Measurements from ENCODE around the gene PTPRC.

The PTPRC gene

DNA sequence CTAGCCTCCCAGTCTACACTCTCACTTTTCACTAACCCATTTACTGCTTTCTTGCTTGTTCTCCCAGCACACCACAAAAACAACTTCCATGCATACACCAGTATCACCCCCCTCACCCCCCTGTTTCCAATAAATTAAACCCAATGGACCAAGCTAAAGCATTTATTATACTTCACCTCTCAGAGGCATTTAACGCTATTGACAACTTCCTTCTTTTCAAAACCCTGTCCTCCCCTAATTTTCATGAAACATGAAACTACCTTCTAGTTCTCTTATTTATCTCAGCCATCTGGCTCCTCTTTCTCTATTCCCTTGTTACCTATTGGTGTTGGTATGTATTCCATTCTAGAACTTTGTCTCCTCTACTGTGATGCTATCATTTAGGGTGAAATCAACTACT is 32.3 kb downstream of the PTPRC start:
- ChIA-PET CTCF (interaction anchor here (0.7 kb wide), 1 partner anchor 527 kb away, joined by 4 read pairs; no protein-coding TSS in a partner anchor), POLR2A (no interaction called here)
- DNase-seq (ENCODE audit: extremely low spot score), result no peak
- no peak for TF ChIP-seq L3MBTL2 (conservative IDR thresholded peaks at IDR 0.05)
- TF ChIP-seq NFRKB (IDR thresholded peaks at IDR 0.05), result no peak
- no peak for TF ChIP-seq ELF4 (IDR thresholded peaks at IDR 0.05)
- no peak for TF ChIP-seq HDGF (IDR thresholded peaks at IDR 0.05; ENCODE audit: borderline replicate concordance)
- no peak for TF ChIP-seq FOXM1 (IDR thresholded peaks at IDR 0.05; ENCODE audit: borderline replicate concordance)
- TF ChIP-seq BHLHE40 (IDR thresholded peaks at IDR 0.05; ENCODE audit: borderline replicate concordance), result no peak

GRCh38 chr1:198672124-198672523 is 33.3 kb downstream of the PTPRC start:
- ChIA-PET POLR2A (no interaction called here), CTCF (no interaction called here)
- TF ChIP-seq ARNT (IDR thresholded peaks at IDR 0.05) (no peak), NFRKB (IDR thresholded peaks at IDR 0.05) (no peak), SUZ12 (IDR thresholded peaks at IDR 0.05) (no peak), TARDBP (IDR thresholded peaks at IDR 0.05) (no peak), ZNF384 (IDR thresholded peaks at IDR 0.05) (no peak), CTBP1 (IDR thresholded peaks at IDR 0.05; ENCODE audit: borderline replicate concordance) (no peak), ELF4 (IDR thresholded peaks at IDR 0.05) (no peak), FOXM1 (IDR thresholded peaks at IDR 0.05; ENCODE audit: borderline replicate concordance) (no peak), FOXK2 (IDR thresholded peaks at IDR 0.05) (no peak), HDGF (IDR thresholded peaks at IDR 0.05; ENCODE audit: borderline replicate concordance) (no peak), FOXA1 (IDR thresholded peaks at IDR 0.05) (no peak), BHLHE40 (IDR thresholded peaks at IDR 0.05; ENCODE audit: borderline replicate concordance) (no peak), SP1 (IDR thresholded peaks at IDR 0.05) (no peak), LEF1 (IDR thresholded peaks at IDR 0.05; ENCODE audit: borderline replicate concordance) (no peak), L3MBTL2 (conservative IDR thresholded peaks at IDR 0.05) (no peak)
- no peak for DNase-seq (ENCODE audit: extremely low spot score)

GRCh38 chr1:198674009-198674408 is 35.2 kb downstream of the PTPRC start:
- ChIA-PET CTCF (no interaction called here), POLR2A (no interaction called here)
- no peak for TF ChIP-seq HDGF (IDR thresholded peaks at IDR 0.05; ENCODE audit: borderline replicate concordance)
- TF ChIP-seq L3MBTL2 (conservative IDR thresholded peaks at IDR 0.05), result no peak
- no peak for TF ChIP-seq SUZ12 (IDR thresholded peaks at IDR 0.05)
- TF ChIP-seq SP1 (IDR thresholded peaks at IDR 0.05), result no peak
- TF ChIP-seq CTBP1 (IDR thresholded peaks at IDR 0.05; ENCODE audit: borderline replicate concordance), result no peak
- no peak for TF ChIP-seq TARDBP (IDR thresholded peaks at IDR 0.05)
- TF ChIP-seq LEF1 (IDR thresholded peaks at IDR 0.05; ENCODE audit: borderline replicate concordance), result no peak
- TF ChIP-seq BHLHE40 (IDR thresholded peaks at IDR 0.05; ENCODE audit: borderline replicate concordance), result no peak
- TF ChIP-seq NFRKB (IDR thresholded peaks at IDR 0.05), result no peak
- no peak for TF ChIP-seq PKNOX1 (IDR thresholded peaks at IDR 0.05)
- TF ChIP-seq FOXM1 (IDR thresholded peaks at IDR 0.05; ENCODE audit: borderline replicate concordance), result no peak
- no peak for TF ChIP-seq ZNF384 (IDR thresholded peaks at IDR 0.05)
- TF ChIP-seq ARNT (IDR thresholded peaks at IDR 0.05), result no peak
- no peak for TF ChIP-seq FOXA1 (IDR thresholded peaks at IDR 0.05)
- no peak for TF ChIP-seq ELF4 (IDR thresholded peaks at IDR 0.05)
- no peak for TF ChIP-seq FOXK2 (IDR thresholded peaks at IDR 0.05)
- no peak for DNase-seq (ENCODE audit: extremely low spot score)

GRCh38 chr1:198676253-198676652 is 37.4 kb downstream of the PTPRC start:
- ChIA-PET POLR2A (no interaction called here), CTCF (no interaction called here)
- no peak for TF ChIP-seq L3MBTL2 (conservative IDR thresholded peaks at IDR 0.05)
- TF ChIP-seq BHLHE40 (IDR thresholded peaks at IDR 0.05; ENCODE audit: borderline replicate concordance), result no peak
- no peak for TF ChIP-seq SUZ12 (IDR thresholded peaks at IDR 0.05)
- no peak for TF ChIP-seq NFRKB (IDR thresholded peaks at IDR 0.05)
- no peak for TF ChIP-seq SP1 (IDR thresholded peaks at IDR 0.05)
- no peak for TF ChIP-seq FOXA1 (IDR thresholded peaks at IDR 0.05)
- no peak for DNase-seq (ENCODE audit: extremely low spot score)

DNA sequence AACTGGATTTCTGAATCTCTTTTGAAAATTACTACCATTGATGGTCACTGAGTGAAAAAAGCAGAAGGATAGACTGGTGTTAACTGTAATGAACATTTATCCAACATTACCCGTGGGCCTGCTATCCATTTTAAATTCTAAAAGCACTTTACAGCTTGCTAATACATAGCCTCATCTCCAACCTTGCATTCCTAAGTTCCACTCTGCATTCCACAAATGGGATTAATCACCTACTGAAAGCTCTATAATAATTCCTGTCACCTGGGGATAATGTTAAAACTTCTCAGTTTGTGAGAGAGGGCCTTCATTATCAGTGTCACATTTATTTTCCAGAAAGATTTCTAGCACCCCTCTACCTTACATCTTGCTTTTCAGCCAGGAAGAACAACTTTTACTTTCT is 38.2 kb downstream of the PTPRC start:
- DNase-seq (ENCODE audit: extremely low spot score), result no peak
- POLR2A ChIA-PET, result no interaction called here
- TF ChIP-seq BHLHE40 (IDR thresholded peaks at IDR 0.05; ENCODE audit: borderline replicate concordance) (no peak), FOXK2 (IDR thresholded peaks at IDR 0.05) (no peak), HDGF (IDR thresholded peaks at IDR 0.05; ENCODE audit: borderline replicate concordance) (no peak), FOXA1 (IDR thresholded peaks at IDR 0.05) (no peak), ZNF384 (IDR thresholded peaks at IDR 0.05) (no peak), FOXM1 (IDR thresholded peaks at IDR 0.05; ENCODE audit: borderline replicate concordance) (no peak), L3MBTL2 (conservative IDR thresholded peaks at IDR 0.05) (no peak), CTBP1 (IDR thresholded peaks at IDR 0.05; ENCODE audit: borderline replicate concordance) (no peak), PKNOX1 (IDR thresholded peaks at IDR 0.05) (no peak), ARNT (IDR thresholded peaks at IDR 0.05) (no peak), LEF1 (IDR thresholded peaks at IDR 0.05; ENCODE audit: borderline replicate concordance) (no peak), ELF4 (IDR thresholded peaks at IDR 0.05) (no peak), NFRKB (IDR thresholded peaks at IDR 0.05) (no peak), SUZ12 (IDR thresholded peaks at IDR 0.05) (no peak), SP1 (IDR thresholded peaks at IDR 0.05) (no peak), TARDBP (IDR thresholded peaks at IDR 0.05) (no peak)
- CTCF ChIA-PET, result no interaction called here

- no peak for DNase-seq (ENCODE audit: extremely low spot score)
- ChIA-PET CTCF (no interaction called here), POLR2A (no interaction called here)
- TF ChIP-seq TARDBP (IDR thresholded peaks at IDR 0.05) (no peak), ZNF384 (IDR thresholded peaks at IDR 0.05) (no peak), BHLHE40 (IDR thresholded peaks at IDR 0.05; ENCODE audit: borderline replicate concordance) (no peak), LEF1 (IDR thresholded peaks at IDR 0.05; ENCODE audit: borderline replicate concordance) (no peak)
Observed at GRCh38 chr1:198677871-198678270, 39.0 kb downstream of the PTPRC start.

DNA sequence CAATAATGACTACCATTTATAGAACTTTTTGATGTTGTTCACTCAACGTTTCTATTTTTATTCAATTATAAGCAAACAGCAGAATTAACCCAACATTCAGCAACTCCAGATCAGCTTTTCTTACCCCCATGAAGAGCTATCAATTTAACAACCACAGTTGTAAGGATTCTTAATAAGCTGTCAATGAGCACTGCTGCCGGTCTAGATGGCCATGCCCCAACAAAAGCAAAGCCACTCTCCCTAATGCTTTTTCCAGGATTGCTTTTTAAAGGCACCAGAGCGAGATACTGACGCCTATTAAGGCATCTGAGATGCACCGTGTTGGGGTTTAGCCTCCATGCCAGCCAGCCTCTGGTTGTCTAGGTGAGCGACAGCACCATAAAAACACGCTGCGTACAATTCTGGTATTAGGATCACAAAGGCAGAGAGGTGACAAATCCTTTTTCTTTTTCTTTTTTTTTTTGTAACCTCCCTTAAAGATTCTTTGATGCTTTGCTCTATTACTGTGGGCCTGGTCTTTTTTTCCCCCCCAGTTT is 39.5 kb downstream of the PTPRC start:
- TF ChIP-seq L3MBTL2 (conservative IDR thresholded peaks at IDR 0.05) (no peak), ARNT (IDR thresholded peaks at IDR 0.05) (no peak), HDGF (IDR thresholded peaks at IDR 0.05; ENCODE audit: borderline replicate concordance) (no peak), NFRKB (IDR thresholded peaks at IDR 0.05) (no peak), FOXK2 (IDR thresholded peaks at IDR 0.05) (no peak), SUZ12 (IDR thresholded peaks at IDR 0.05) (no peak), ZNF384 (IDR thresholded peaks at IDR 0.05) (no peak), FOXM1 (IDR thresholded peaks at IDR 0.05; ENCODE audit: borderline replicate concordance) (no peak), CTBP1 (IDR thresholded peaks at IDR 0.05; ENCODE audit: borderline replicate concordance) (no peak), TARDBP (IDR thresholded peaks at IDR 0.05) (no peak), LEF1 (IDR thresholded peaks at IDR 0.05; ENCODE audit: borderline replicate concordance) (no peak), SP1 (IDR thresholded peaks at IDR 0.05) (no peak), FOXA1 (IDR thresholded peaks at IDR 0.05) (no peak), BHLHE40 (IDR thresholded peaks at IDR 0.05; ENCODE audit: borderline replicate concordance) (no peak)
- ChIA-PET POLR2A (no interaction called here), CTCF (no interaction called here)
- no peak for DNase-seq (ENCODE audit: extremely low spot score)

All from HEK293T (cell line).